ENCODE measurements around the gene TOR4A.

DNA sequence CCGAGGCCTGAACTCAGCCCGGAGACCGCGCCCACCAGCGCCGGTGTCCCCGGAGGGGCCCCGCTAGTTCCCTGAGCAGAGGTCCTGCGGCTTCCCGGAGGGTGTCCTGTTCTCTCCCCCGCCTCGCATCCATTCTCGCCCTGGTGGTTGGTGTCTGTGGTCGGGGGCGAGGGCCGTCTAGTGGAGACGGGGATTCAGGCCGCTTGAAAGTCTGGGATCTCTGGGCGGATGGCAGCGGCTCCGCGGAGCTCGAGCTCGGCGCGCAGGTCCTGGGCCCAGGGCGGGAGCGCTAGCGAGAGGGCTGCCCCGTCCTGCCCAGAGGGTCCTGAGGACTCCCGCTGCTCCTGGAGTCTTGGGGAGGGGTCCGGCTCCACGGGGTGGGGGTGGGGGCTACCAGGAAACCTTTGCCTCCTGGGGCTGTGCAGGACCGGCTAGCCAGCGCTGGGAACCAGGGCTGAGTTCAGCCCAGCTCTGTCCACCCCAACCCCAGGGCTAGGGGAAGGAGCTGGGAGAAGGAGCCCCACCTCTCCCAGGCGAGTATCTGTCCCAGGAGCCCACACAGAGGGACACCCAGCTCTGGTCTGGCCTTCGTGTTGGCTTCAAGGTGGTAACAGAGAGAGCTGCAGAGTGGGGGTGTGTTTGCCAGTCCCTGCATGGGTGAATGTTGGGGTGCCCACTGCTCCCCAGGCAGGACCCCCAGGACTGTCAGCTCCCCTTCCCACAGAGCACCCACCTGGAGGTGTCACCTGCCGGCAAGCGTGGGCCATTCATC, 4.0 kb downstream of the TOR4A start:
- TF ChIP-seq CTCF (IDR thresholded peaks at IDR 0.05; ENCODE audit: low read depth, low read length) (no peak), POLR2A (IDR thresholded peaks at IDR 0.05; ENCODE audit: extremely low read depth, insufficient read length) (no peak), MYC (IDR thresholded peaks at IDR 0.05; ENCODE audit: low read depth, low read length) (no peak), MAX (IDR thresholded peaks at IDR 0.05; ENCODE audit: low read depth, low read length) (no peak)
